H9 (cell line): Measurements from ENCODE around the gene MAN1A1. TPM values are rescaled to one million over a fixed set of nuclear protein-coding genes. Genes with fewer than 3 reads are reported as not detected.

ENCODE experiments used
- DNase-seq: peaks from one replicate; pipeline ENCODE4 v3.0.0-alpha.2; 2017
- H2AFZ ChIP-seq: one replicate; pipeline ENCODE4 v1.6.1; 2013; ENCODE audit warnings: mild to moderate bottlenecking, low read length, control low read depth, moderate library complexity
- H2AK5ac ChIP-seq: 2 replicates; pipeline ENCODE4 v1.6.1; 2013; ENCODE audit warnings: low read length, control low read depth, mixed read lengths; ENCODE audit not compliant: insufficient read length
- H2BK120ac ChIP-seq: one replicate; pipeline ENCODE4 v1.6.1; 2013; ENCODE audit warnings: low read depth, mild to moderate bottlenecking, low read length, control low read depth, inconsistent platforms; ENCODE audit not compliant: poor library complexity, severe bottlenecking
- H2BK12ac ChIP-seq: 2 replicates; pipeline ENCODE4 v1.6.1; 2013; ENCODE audit warnings: low read length, control low read depth, mixed read lengths, low read depth; ENCODE audit not compliant: insufficient read length
- H2BK15ac ChIP-seq: 2 replicates; pipeline ENCODE4 v1.6.1; 2013; ENCODE audit warnings: low read depth, low read length, control low read depth
- H2BK20ac ChIP-seq: one replicate; pipeline ENCODE4 v1.6.1; 2013; ENCODE audit warnings: low read depth, mild to moderate bottlenecking, low read length, control low read depth, inconsistent platforms; ENCODE audit not compliant: poor library complexity, severe bottlenecking
- H2BK5ac ChIP-seq: 2 replicates; pipeline ENCODE4 v1.6.1; 2013; ENCODE audit warnings: low read length, control low read depth, mixed read lengths; ENCODE audit not compliant: insufficient read length
- H3K14ac ChIP-seq: 2 replicates; pipeline ENCODE4 v1.6.1; 2013; ENCODE audit warnings: low read length, control low read depth; ENCODE audit not compliant: insufficient read depth
- H3K18ac ChIP-seq: 2 replicates; pipeline ENCODE4 v1.6.1; 2013; ENCODE audit warnings: low read depth, mild to moderate bottlenecking, mixed read lengths, low read length, control low read depth; ENCODE audit not compliant: insufficient read length
- H3K23ac ChIP-seq: 2 replicates; pipeline ENCODE4 v1.6.1; 2013; ENCODE audit warnings: low read length, control low read depth, mixed read lengths, low read depth; ENCODE audit not compliant: insufficient read length
- H3K23me2 ChIP-seq: 2 replicates; pipeline ENCODE4 v1.6.1; 2013; ENCODE audit warnings: low read depth, mild to moderate bottlenecking, mixed read lengths, low read length, control low read depth; ENCODE audit not compliant: insufficient read length, poor library complexity, severe bottlenecking
- H3K27ac ChIP-seq: 2 replicates; pipeline ENCODE4 v1.5.1; 2013; ENCODE audit warnings: low read length, control low read depth, mixed read lengths, low read depth; ENCODE audit not compliant: insufficient read length
- H3K27me3 ChIP-seq: 2 replicates; pipeline ENCODE4 v1.6.1; 2013; ENCODE audit warnings: low read length, control low read depth, inconsistent platforms; ENCODE audit not compliant: insufficient read depth
- H3K4ac ChIP-seq: 2 replicates; pipeline ENCODE4 v1.6.1; 2013; ENCODE audit warnings: low read depth, mild to moderate bottlenecking, control low read depth, inconsistent platforms, low read length, moderate library complexity
- H3K4me1 ChIP-seq: 2 replicates; pipeline ENCODE4 v1.6.1; 2013; ENCODE audit warnings: low read length, control low read depth, inconsistent platforms; ENCODE audit not compliant: insufficient read depth
- H3K4me2 ChIP-seq: 2 replicates; pipeline ENCODE4 v1.6.1; 2013; ENCODE audit warnings: low read length, control low read depth, mixed read lengths; ENCODE audit not compliant: insufficient read length, insufficient read depth
- H3K56ac ChIP-seq: 2 replicates; pipeline ENCODE4 v1.6.1; 2013; ENCODE audit warnings: low read depth, mild to moderate bottlenecking, mixed read lengths, low read length, control low read depth; ENCODE audit not compliant: insufficient read length
- H3K79me1 ChIP-seq: 2 replicates; pipeline ENCODE4 v1.6.1; 2013; ENCODE audit warnings: low read depth, mild to moderate bottlenecking, moderate library complexity, low read length, control low read depth, inconsistent platforms; ENCODE audit not compliant: insufficient read depth, poor library complexity, severe bottlenecking
- H3K79me2 ChIP-seq: 2 replicates; pipeline ENCODE4 v1.6.1; 2013; ENCODE audit warnings: low read length, control low read depth, inconsistent platforms; ENCODE audit not compliant: insufficient read depth
- H3K9ac ChIP-seq: 2 replicates; pipeline ENCODE4 v1.6.1; 2013; ENCODE audit warnings: low read length, control low read depth, mixed read lengths; ENCODE audit not compliant: insufficient read length; ENCODE audit errors: extremely low read depth
- H3K9me3 ChIP-seq: one replicate; pipeline ENCODE4 v1.6.1; 2013; ENCODE audit warnings: low read depth, low read length, inconsistent platforms; ENCODE audit not compliant: control insufficient read depth
- H3T11ph ChIP-seq: one replicate; pipeline ENCODE4 v1.6.1; 2013; ENCODE audit warnings: mild to moderate bottlenecking, low read length, control low read depth, inconsistent platforms
- H4K20me1 ChIP-seq: one replicate; pipeline ENCODE4 v1.6.1; 2013; ENCODE audit not compliant: control insufficient read depth, insufficient read length, insufficient read depth
- H4K5ac ChIP-seq: 2 replicates; pipeline ENCODE4 v1.6.1; 2013; ENCODE audit warnings: low read depth, mild to moderate bottlenecking, mixed read lengths, low read length, control low read depth; ENCODE audit not compliant: insufficient read length
- H4K8ac ChIP-seq: replicated peaks from 2 replicates; pipeline ENCODE4 v1.6.1; 2013; ENCODE audit warnings: low read length, control low read depth, mixed read lengths, low read depth; ENCODE audit not compliant: insufficient read length
- H4K91ac ChIP-seq: 2 replicates; pipeline ENCODE4 v1.6.1; 2013; ENCODE audit warnings: low read depth, mild to moderate bottlenecking, moderate library complexity, mixed read lengths, low read length, control low read depth; ENCODE audit not compliant: insufficient read length
- H3K27ac Mint-ChIP-seq, 3 experiments: 2 replicates in 2 of 3; 3 replicates in 1 of 3; pipeline ENCODE4 v1.8.0; 2020 to 2021; ENCODE audit warnings: mixed read lengths in 3 of 3, mild to moderate bottlenecking in 1 of 3, moderate library complexity in 1 of 3
- H3K27me3 Mint-ChIP-seq: 2 replicates; pipeline ENCODE4 v1.8.0; 2021; ENCODE audit warnings: low read depth, mild to moderate bottlenecking, moderate library complexity, mixed read lengths
- H3K36me3 Mint-ChIP-seq, 3 experiments: 2 replicates in 2 of 3; 3 replicates in 1 of 3; pipeline ENCODE4 v1.8.0; 2020 to 2021; ENCODE audit warnings: low read depth in 3 of 3, mixed read lengths in 3 of 3; ENCODE audit not compliant: insufficient read depth in 1 of 3
- H3K4me1 Mint-ChIP-seq, 2 experiments: 2 replicates each; pipeline ENCODE4 v1.8.0; 2020; ENCODE audit warnings: mixed read lengths in 2 of 2
- H3K4me3 Mint-ChIP-seq, 2 experiments: 2 replicates in 1 of 2; 3 replicates in 1 of 2; pipeline ENCODE4 v1.8.0; 2020 to 2021; ENCODE audit warnings: mild to moderate bottlenecking in 2 of 2, mixed read lengths in 2 of 2, moderate library complexity in 1 of 2
- H3K9me3 Mint-ChIP-seq, 2 experiments: 2 replicates in 1 of 2; 3 replicates in 1 of 2; pipeline ENCODE4 v1.8.0; 2020; ENCODE audit warnings: mild to moderate bottlenecking in 2 of 2, mixed read lengths in 2 of 2, moderate library complexity in 1 of 2
- CTCF ChIP-seq: fragments of 200-600 bp; sonication (generic); conservative IDR thresholded peaks from 3 replicates; pipeline ENCODE4 v1.8.0; 2021; ENCODE audit warnings: antibody characterized with exemption, mild to moderate bottlenecking
- total RNA-seq: library from RNA; stranded (reverse); gene quantifications from 2 replicates; pipeline ENCODE4 v1.2.1, GENCODE V29; 2021

The MAN1A1 gene
- total RNA-seq, 1 experiment from 2014 or later = 1.6 TPM

GRCh38 chr6:119297049-119297448 lies 52.5 kb downstream of the MAN1A1 start:
- Histone ChIP-seq H2BK120ac (no peak overlapping the region), H3K27me3 (no peaks in the 10 kb centered on the region), H3K23me2 (no peaks in the 10 kb centered on the region), H3K14ac (no peak overlapping the region), H2AK5ac (no peak overlapping the region), H3K56ac (no peak overlapping the region), H4K5ac (no peak overlapping the region), H3K23ac (no peak overlapping the region), H4K8ac (no peak overlapping the region), H3K18ac (no peak overlapping the region), H3K4me2 (no peak overlapping the region), H3K4ac (no peak overlapping the region), H3K4me1 (peaks cover 2% of the 10 kb centered on the region; the same call in 1 of the 2 replicates), H3T11ph (no peak overlapping the region), H2BK20ac (no peak overlapping the region), H3K79me2 (no peaks in the 10 kb centered on the region), H3K9ac (no peak overlapping the region), H3K79me1 (no peaks in the 10 kb centered on the region), H4K20me1 (no peaks in the 10 kb centered on the region), H2AFZ (no peak overlapping the region), H2BK12ac (no peak overlapping the region), H4K91ac (no peak overlapping the region), H3K9me3 (no peaks in the 10 kb centered on the region), H2BK15ac (no peak overlapping the region), H2BK5ac (no peak overlapping the region), H3K27ac (no peak overlapping the region)
- no peak for TF ChIP-seq CTCF
- Mint-ChIP-seq H3K27me3 (no peaks in the 10 kb centered on the region), H3K27ac (no peak overlapping the region), H3K4me3 (no peak overlapping the region), H3K9me3 (no peaks in the 10 kb centered on the region), H3K4me1 (peaks cover 19 to 21% of the 10 kb centered on the region in 2 experiments), H3K36me3 (no peaks in the 10 kb centered on the region)
- no peak for DNase-seq
